Testis (tissue), 3 donors: ENCODE data around the gene JAKMIP1. TPM values are rescaled to one million over a fixed set of nuclear protein-coding genes. Genes with fewer than 3 reads are reported as not detected.

Source experiments
- DNase-seq: peaks from one replicate; pipeline ENCODE4 v3.0.0-alpha.2; 2019
- H3K27ac ChIP-seq, 2 donors: fragments of 200-600 bp; sonication (generic); one replicate each; pipeline ENCODE4 v1.5.1; 2019
- H3K27me3 ChIP-seq: fragments of 200-600 bp; sonication (generic); one replicate; pipeline ENCODE4 v1.5.1; 2019
- H3K36me3 ChIP-seq: fragments of 200-600 bp; sonication (generic); one replicate; pipeline ENCODE4 v1.5.1; 2017; ENCODE audit warnings: low read depth; ENCODE audit errors: missing control alignments
- H3K4me1 ChIP-seq: fragments of 200-600 bp; sonication (generic); one replicate; pipeline ENCODE4 v1.5.1; 2019
- H3K4me3 ChIP-seq, 2 donors: fragments of 200-600 bp; sonication (generic); one replicate each; pipeline ENCODE4 v1.5.1; 2017 to 2019
- H3K9me3 ChIP-seq: fragments of 200-600 bp; sonication (generic); one replicate; pipeline ENCODE4 v1.5.1; 2017
- CTCF ChIP-seq, 3 experiments: fragments of 450-650 bp in 2 of 3; fragments of 200-600 bp in 1 of 3; sonication (generic) in 1 of 3; IDR thresholded peaks; one replicate each; pipeline ENCODE4 v1.5.1; 2016 to 2019; ENCODE audit warnings: antibody characterized with exemption in 3 of 3, mild to moderate bottlenecking in 2 of 3, moderate library complexity in 1 of 3
- POLR2A ChIP-seq: fragments of 450-650 bp; IDR thresholded peaks from one replicate; pipeline ENCODE4 v1.6.1; 2017; ENCODE audit warnings: antibody characterized with exemption, mild to moderate bottlenecking, moderate library complexity
- WGBS, 2 donors: methylation state at CpG; one replicate each; pipeline ENCODE4 v1.1.5; 2018; 5-methylcytosine and 5-hydroxymethylcytosine counted together
- intact Hi-C: fragments of 100-400 bp; cut with DNase I; formaldehyde crosslinking; loops from one replicate; pipeline ENCODE4 v1.15.1; 2023; ENCODE audit warnings: low total_unique reads
- polyA plus RNA-seq: library from polyadenylated mRNA; stranded (reverse); fragments of 350-450 nt; fragmentation: Illumina TruSeq; extraction: RNeasy Lipid Tissue Mini Kit (QIAGEN cat#74804); gene quantifications from one replicate; pipeline ENCODE4 v1.2.3, GENCODE V29; 2014; ENCODE audit warnings: low read depth, low replicate concordance; ENCODE audit not compliant: insufficient read depth
- total RNA-seq, 2 donors: library from RNA; depleted of rRNA; stranded (reverse); fragments of >200 nt; gene quantifications; one replicate each; pipeline ENCODE4 v1.2.3, GENCODE V29; 2016

JAKMIP1 gene
- total and polyA plus RNA-seq, 3 donors from 2014 or later = 10.7 to 18.1 (median 15.2) TPM

- H3K27me3 ChIP-seq = no peaks in the 10 kb centered on the region
- TF ChIP-seq POLR2A = no peak
- no peak for TF ChIP-seq CTCF (IDR thresholded peaks at IDR 0.05)
- no peak overlapping the region for H3K4me3 ChIP-seq
- H3K4me1 ChIP-seq = peaks cover 12% of the 10 kb centered on the region
- no peaks in the 10 kb centered on the region for H3K36me3 ChIP-seq
- 82 to 92% methylated on average over 2 of the region's 2 CpGs for WGBS, 2 donors
- H3K9me3 ChIP-seq = no peaks in the 10 kb centered on the region
- no peak for DNase-seq
- intact Hi-C loops = no loop called here
- H3K27ac ChIP-seq = no peak overlapping the region
Observed at GRCh38 chr4:6088950-6089349, 111.4 kb downstream of the JAKMIP1 start.

DNA sequence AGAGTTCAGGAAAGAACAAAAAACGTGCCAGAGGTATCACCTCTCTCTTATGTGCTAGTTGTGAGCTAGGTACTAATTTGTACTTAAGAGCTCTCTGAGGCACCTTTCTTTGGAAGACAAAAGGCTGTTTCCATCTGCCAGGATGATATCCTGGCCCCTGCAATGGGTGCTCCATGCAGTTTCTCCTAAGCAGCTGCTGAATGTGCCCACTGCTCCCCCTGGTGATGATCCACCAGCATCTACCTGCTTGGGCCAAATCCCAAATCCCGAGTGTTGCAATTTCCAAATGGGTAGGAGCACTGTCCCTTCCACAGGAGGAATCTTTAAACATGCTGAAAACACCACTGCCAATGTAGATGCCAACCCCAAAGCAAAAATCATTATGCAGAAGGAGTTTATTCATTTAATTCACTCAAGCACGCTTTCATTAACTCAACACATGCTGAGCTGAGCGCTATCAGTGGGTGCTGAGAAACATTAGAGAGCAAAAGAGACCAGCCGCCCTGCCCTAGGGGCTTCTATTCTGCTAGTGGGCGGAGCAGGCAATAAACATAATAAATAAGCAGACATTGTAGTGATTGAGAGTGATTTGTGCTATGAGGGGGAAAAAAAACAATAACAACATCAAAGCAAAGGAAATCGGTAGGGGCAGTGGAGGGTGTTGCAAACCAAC lies 112.5 kb downstream of the JAKMIP1 start:
- peaks cover 12% of the 10 kb centered on the region for H3K4me1 ChIP-seq
- DNase-seq = peak; percentile 72
- TF ChIP-seq CTCF (IDR thresholded peaks at IDR 0.05) = peak; percentile 12 to 36 (median 28)
- no peak for TF ChIP-seq POLR2A
- 74 to 81% methylated on average over 7 of the region's 7 CpGs for WGBS, 2 donors
- no peak overlapping the region for H3K4me3 ChIP-seq
- intact Hi-C loops = no loop called here
- no peaks in the 10 kb centered on the region for H3K9me3 ChIP-seq
- H3K27me3 ChIP-seq = no peaks in the 10 kb centered on the region
- no peak overlapping the region for H3K27ac ChIP-seq
- no peaks in the 10 kb centered on the region for H3K36me3 ChIP-seq

DNA sequence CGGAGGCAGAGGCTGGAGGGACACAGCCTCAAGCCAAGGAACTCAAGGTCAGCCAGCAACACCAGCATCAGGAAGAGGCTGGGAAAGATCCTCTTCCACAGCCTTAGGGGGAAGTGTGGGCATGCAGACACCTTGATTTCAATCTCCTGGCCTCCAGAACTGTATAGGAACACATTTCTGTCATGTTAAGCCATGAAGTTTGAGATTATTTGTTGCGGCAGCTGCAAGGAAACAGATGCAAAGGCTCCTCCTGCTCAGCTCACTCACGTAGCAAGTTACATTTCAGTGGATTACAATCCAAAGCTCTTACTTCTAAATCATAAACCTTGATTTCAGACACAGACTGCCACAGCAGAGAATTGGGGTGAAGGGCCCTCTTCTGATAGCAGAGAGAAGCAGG lies 113.5 kb downstream of the JAKMIP1 start:
- DNase-seq = no peak
- Histone ChIP-seq H3K4me3 (no peak overlapping the region), H3K27ac (no peak overlapping the region), H3K27me3 (no peaks in the 10 kb centered on the region), H3K36me3 (no peaks in the 10 kb centered on the region), H3K9me3 (no peaks in the 10 kb centered on the region), H3K4me1 (peaks cover 12% of the 10 kb centered on the region)
- intact Hi-C loops = no loop called here
- TF ChIP-seq POLR2A (no peak), CTCF (IDR thresholded peaks at IDR 0.05) (no peak)
- 67 to 69% methylated on average over 3 of the region's 3 CpGs for WGBS, 2 donors

- no peaks in the 10 kb centered on the region for H3K9me3 ChIP-seq
- no peaks in the 10 kb centered on the region for H3K36me3 ChIP-seq
- H3K27me3 ChIP-seq = no peaks in the 10 kb centered on the region
- intact Hi-C loops = no loop called here
- H3K4me3 ChIP-seq = no peak overlapping the region
- DNase-seq = no peak
- no peak overlapping the region for H3K27ac ChIP-seq
- no peak for TF ChIP-seq CTCF (IDR thresholded peaks at IDR 0.05)
- no peak for TF ChIP-seq POLR2A
- H3K4me1 ChIP-seq = peaks cover 12% of the 10 kb centered on the region
- WGBS, 2 donors = 33 to 52% methylated on average over 16 to 18 of the region's 18 CpGs
Observed at GRCh38 chr4:6085691-6086628, 114.4 kb downstream of the JAKMIP1 start.
